ENCODE measurements around the gene IGFBP1.

IGFBP1 gene

DNA sequence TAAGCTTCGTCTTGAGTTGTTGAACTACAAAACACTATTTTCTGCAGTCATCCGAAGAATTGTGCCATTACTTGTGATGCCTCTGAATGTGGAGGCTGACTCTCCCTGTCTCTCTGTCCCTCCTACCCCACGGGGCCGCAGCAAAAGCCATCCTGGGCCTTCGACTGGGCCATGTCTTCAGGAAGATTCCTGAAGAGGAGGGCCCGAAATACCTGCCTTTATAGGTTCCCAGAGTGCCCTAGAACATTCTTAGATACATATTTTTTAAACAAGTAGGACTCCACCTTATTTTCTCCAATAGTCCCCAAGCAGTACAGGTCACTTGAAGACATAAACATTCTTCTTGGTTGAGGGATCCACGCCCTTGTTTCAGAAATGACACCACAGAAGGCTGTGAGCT lies 24.7 kb downstream of the IGFBP1 start:
- H3K27ac Mint-ChIP-seq: no peak overlapping the region
- ATAC-seq (no peak), DNase-seq (ENCODE audit: low spot score in 2 of 2) (no peak)
- no peak overlapping the region for H3K4me3 Mint-ChIP-seq
- no peaks in the 10 kb centered on the region for H3K9me3 Mint-ChIP-seq
- H3K4me1 Mint-ChIP-seq: peaks cover 7% of the 10 kb centered on the region
- H3K36me3 Mint-ChIP-seq: no peaks in the 10 kb centered on the region

DNA sequence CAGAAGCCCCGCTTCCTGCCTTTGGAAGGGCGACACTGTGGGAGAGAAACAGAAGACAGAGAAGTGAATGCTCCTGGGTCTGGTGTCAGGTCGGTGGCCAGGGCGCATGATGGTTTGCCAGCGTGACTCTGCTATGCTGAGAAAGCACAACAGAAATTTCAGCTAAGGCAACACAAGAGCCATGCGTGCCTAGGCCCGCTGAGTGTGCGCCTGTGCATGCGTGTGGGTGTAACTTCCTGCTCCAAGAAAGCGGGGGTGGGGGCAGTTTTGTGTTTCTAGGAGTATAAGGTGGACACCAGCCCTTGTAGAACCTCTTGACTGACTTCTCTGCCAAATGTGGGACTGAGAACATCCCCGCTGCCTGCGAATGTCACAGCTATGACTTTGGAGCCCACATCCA lies 26.6 kb downstream of the IGFBP1 start:
- peaks cover 7% of the 10 kb centered on the region for H3K4me1 Mint-ChIP-seq
- H3K27ac Mint-ChIP-seq: no peak overlapping the region
- no peaks in the 10 kb centered on the region for H3K9me3 Mint-ChIP-seq
- H3K4me3 Mint-ChIP-seq: no peak overlapping the region
- ATAC-seq: no peak
- no peak for DNase-seq (ENCODE audit: low spot score in 2 of 2)
- no peaks in the 10 kb centered on the region for H3K36me3 Mint-ChIP-seq

DNA sequence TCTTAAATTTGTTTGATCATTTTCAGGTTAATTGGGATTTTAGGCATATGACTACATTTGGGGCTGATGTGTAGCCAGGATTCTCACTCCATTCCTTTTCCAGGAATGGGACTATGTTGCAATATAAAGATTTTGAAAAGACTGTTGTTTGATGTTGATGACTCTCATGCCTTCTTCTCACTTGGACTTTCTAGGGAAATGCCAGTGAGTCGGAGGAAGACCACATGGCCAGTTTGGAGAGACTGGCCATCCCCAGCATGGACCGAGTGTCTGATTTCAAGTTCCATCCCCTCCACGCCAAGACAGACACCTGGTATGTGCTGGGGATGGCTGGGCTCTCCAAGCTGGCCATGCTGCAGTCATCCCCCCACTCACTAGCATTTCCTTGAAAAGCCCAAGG lies 27.3 kb downstream of the IGFBP1 start:
- H3K4me3 Mint-ChIP-seq: no peak overlapping the region
- H3K36me3 Mint-ChIP-seq: no peaks in the 10 kb centered on the region
- no peak for DNase-seq (ENCODE audit: low spot score in 2 of 2)
- no peaks in the 10 kb centered on the region for H3K9me3 Mint-ChIP-seq
- H3K27ac Mint-ChIP-seq: no peak overlapping the region
- H3K4me1 Mint-ChIP-seq: peaks cover 7% of the 10 kb centered on the region
- no peak for ATAC-seq

DNA sequence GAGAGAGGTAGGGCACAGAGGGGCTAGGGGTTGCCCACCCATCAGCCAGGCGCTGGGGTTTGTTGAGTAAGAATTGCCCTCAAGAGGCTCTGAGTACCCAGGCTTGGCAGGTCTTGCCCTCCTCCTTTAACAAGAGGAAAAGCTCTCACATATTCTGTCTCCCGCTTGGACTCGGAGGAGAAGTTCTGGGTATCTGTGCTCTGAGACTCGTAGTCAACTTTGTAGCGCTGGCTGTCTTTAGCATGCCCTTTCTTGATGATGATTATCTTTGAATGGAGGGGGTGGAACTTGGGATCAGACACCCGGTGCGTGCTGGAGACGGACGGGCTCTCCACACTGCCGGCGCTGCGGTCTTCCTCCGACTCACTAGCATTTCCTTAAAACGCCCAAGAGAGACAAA lies 28.8 kb downstream of the IGFBP1 start:
- H3K4me3 Mint-ChIP-seq: no peak overlapping the region
- no peak overlapping the region for H3K27ac Mint-ChIP-seq
- no peak for ATAC-seq
- H3K9me3 Mint-ChIP-seq: no peaks in the 10 kb centered on the region
- peaks cover 8% of the 10 kb centered on the region for H3K4me1 Mint-ChIP-seq
- H3K36me3 Mint-ChIP-seq: no peaks in the 10 kb centered on the region
- DNase-seq (ENCODE audit: low spot score in 2 of 2): no peak

DNA sequence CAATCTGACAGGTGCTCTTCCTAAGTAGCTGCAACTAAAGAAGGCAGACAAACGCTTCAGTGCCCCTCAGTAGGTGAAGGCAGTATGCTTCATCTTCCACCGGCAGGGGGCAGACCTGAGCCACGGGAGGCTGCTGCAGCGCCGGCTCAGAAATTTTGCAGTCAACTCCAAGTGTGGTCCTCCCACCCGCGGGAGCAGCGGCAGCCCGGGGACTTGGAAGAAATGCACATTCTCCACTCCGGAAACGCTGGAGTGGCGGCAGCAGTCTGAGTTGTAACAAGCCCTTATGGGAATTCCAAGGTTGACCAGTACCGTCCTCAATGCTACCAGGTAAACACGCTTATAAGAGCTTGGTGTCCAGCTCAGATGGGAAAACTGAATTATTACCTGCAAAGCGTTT lies 29.4 kb downstream of the IGFBP1 start:
- Mint-ChIP-seq H3K9me3 (no peaks in the 10 kb centered on the region), H3K4me1 (peaks cover 14% of the 10 kb centered on the region), H3K36me3 (no peaks in the 10 kb centered on the region), H3K4me3 (no peak overlapping the region), H3K27ac (no peak overlapping the region)
- DNase-seq (ENCODE audit: low spot score in 2 of 2) (peak; percentile 68 to 86), ATAC-seq (peak; percentile 33)

DNA sequence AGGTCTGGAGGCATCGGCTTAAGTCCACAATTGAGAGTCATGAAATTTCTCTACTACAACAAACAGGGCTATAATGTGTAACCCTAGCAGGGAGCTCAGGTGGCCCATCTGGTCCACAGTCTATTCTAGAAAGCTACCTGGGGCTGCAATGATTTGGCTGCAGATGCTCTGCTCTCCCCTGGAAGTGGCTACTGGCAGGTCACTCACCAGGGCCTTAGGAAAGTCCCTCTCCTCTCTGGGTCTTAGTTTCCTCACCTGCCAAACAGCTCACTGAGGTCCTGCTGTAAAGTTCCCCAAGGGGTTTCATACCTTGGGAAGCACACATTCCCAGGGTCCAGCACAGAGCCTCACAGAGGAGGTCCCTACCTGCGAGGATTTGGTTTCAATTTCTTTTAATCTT lies 30.3 kb downstream of the IGFBP1 start:
- H3K9me3 Mint-ChIP-seq: no peaks in the 10 kb centered on the region
- DNase-seq (ENCODE audit: low spot score in 2 of 2): no peak

DNA sequence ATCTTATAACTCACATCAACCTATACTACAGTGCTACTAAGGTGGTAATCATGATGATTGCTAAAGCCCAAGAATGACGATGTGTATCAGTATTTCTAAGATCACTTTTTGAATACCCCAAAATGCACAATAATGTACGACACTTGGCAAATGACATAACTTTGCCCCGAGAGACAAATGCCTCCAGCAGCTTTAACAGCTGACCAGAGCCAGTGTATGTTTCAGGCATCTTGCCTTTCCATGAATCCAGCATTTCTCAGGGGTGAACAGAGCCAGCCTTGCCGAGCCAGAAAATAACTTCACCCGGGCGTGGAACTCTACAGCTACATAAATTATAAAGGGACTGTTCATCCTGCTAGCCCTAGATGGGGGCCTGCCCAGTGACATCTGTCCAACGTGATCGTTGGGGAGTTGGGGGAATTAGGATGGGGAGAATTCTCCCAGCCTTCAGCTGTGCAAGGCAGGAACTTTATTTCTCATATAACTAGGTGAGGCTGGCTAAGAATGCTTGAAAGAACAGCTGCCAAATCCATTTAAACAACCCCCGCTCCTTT lies 31.0 kb downstream of the IGFBP1 start:
- Mint-ChIP-seq H3K36me3 (no peaks in the 10 kb centered on the region), H3K9me3 (no peaks in the 10 kb centered on the region), H3K27ac (no peak overlapping the region), H3K4me3 (no peak overlapping the region), H3K4me1 (peaks cover 23% of the 10 kb centered on the region)
- ATAC-seq: no peak
- DNase-seq (ENCODE audit: low spot score in 2 of 2): no peak

More for the DNA sequence above, 30.3 kb downstream of the IGFBP1 start:
- H3K4me1 Mint-ChIP-seq: peaks cover 23% of the 10 kb centered on the region
- ATAC-seq: no peak
- no peak overlapping the region for H3K4me3 Mint-ChIP-seq
- H3K36me3 Mint-ChIP-seq: no peaks in the 10 kb centered on the region
- H3K27ac Mint-ChIP-seq: no peak overlapping the region

DNA sequence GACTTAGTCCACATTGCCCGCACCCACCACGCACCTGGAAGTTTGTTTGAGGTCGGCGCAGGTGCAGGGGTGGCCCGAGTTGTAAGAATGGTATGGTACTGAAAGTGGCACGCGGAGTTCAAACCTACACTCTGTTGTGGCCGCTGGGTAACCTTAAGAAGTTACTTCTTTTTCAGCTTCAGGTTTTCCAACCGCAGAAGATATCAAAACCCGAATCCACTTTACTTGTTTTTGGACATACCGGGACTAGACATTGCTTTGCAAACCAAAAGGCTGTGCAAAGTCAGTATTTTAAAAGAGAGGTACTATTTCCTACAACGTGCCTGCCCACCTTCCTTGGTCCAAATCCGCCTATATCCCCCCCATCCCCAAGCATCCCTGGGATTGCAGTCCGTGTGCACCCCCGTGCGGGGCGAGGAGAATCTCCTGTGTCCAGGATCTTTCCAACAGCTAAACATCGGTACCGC lies 31.7 kb downstream of the IGFBP1 start:
- Mint-ChIP-seq H3K36me3 (no peaks in the 10 kb centered on the region), H3K4me1 (peaks cover 23% of the 10 kb centered on the region), H3K4me3 (peak overlapping the region; percentile 45), H3K9me3 (no peaks in the 10 kb centered on the region), H3K27ac (no peak overlapping the region)
- DNase-seq (ENCODE audit: low spot score in 2 of 2): no peak
- no peak for ATAC-seq

DNA sequence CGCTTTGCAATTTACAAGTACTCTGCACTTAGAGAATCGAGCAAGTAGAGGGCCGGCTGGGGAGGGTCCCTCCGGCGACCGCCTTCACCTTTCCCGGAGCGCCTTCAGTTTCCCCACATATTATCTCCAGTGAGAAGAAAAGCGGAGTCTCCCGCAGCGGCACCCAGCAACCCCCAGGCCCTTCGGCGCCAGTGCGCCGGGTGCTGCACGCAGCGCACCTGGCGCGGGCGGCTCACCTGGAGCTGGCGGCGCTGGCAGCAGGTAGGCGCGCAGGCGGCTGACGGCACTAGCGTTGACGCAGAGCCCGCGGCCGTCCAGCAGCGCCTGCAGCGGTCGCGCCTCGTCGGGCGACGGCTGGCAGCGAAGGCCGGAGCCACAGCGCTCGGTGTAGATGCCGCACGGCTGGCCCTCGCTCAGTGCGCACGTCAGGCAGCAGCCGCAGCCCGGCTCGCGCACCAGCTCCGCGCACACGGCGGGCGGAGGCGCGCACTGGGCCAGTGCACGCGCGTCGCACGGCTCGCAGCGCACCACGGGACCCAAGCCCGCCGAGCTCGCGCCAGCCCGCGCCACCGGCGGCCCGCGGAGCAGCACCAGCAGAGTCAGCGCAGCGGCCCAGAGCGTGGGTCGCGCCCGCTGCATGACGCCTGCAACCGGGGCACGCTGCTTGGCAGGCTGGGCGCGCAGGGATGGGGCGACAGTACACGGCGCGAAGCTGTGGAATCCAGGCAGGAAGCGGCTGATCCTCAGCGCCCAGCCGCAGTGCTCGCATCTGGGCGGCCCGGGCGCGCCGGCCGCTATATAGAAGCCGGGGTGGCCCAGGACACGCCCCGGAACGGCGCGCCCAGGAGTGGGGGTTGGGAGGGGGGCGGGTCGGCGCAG lies 32.5 kb downstream of the IGFBP1 start, which contains the start of gene IGFBP3:
TSS of gene IGFBP3 (minus strand) at position 771 of the 879 bp plus-strand sequence. CDS start at position 639, 132 bp downstream.
- peaks cover 20% of the 10 kb centered on the region for H3K4me1 Mint-ChIP-seq
- no peak for DNase-seq (ENCODE audit: low spot score in 2 of 2)
- H3K36me3 Mint-ChIP-seq: no peaks in the 10 kb centered on the region
- ATAC-seq: peak; percentile 31
- H3K27ac Mint-ChIP-seq: no peak within 1 kb of the TSS
- no peaks in the 10 kb centered on the region for H3K9me3 Mint-ChIP-seq
- peak within 1 kb of the TSS; percentile 47 for H3K4me3 Mint-ChIP-seq

DNA sequence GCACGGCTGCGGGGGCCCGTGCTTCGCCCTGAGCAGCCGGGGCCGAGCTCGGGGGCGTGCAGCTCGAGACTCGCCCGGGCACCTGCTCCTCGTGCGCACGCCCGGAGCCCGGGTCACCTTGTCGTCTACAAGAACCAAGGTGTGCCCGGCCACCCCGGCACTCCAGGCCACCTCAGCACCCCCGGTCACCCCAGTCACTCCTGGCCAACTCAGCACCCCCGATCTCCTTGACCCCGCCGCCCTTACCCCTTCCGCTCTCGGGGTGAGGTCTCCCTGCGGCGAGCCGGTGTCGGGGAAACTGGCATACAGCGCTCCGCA lies 33.1 kb downstream of the IGFBP1 start:
- no peaks in the 10 kb centered on the region for H3K9me3 Mint-ChIP-seq
- DNase-seq (ENCODE audit: low spot score in 2 of 2) (no peak), ATAC-seq (no peak)
- H3K4me3 Mint-ChIP-seq: peak overlapping the region; percentile 47
- peaks cover 16% of the 10 kb centered on the region for H3K4me1 Mint-ChIP-seq
- H3K36me3 Mint-ChIP-seq: no peaks in the 10 kb centered on the region
- H3K27ac Mint-ChIP-seq: no peak overlapping the region

DNA sequence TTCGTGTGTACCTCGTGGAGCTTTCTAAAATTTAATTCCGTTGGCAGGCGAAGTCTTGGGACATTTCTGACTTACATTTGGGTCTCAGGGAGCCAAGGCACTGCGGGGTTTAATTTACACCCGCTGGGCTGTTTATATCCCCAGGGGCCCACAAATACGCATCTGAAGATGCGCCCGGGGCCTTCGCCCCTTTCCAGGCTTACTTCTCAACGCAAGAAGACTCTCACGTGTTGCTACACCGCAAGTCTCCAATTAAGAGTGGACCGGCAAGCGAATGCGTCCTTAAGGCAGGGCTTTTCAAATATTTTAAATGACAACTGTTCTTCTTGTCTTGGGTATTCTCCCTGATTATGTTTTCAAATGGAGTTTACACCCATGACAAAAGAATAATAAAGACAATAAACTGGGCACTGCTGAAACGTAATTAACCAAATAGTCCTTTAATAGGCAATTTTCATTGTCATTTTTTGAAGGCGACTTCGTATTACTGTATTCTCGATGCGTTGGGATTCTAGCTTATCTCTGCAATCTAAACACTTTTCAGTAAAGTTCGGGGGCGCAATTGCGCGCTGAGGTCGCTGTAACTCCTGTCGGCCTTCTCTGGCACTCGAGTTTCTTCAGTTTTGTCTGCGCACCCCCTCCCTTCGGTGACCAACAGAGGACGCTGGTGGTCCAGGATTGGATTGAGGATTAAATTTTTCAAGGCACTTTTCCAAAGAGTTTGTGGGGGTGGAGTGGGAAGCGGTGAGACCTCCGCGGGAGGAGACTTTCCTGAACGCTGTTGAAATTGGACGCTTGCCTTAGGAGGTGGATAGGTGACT lies 33.6 kb downstream of the IGFBP1 start:
- DNase-seq (ENCODE audit: low spot score in 2 of 2) (no peak), ATAC-seq (no peak)
- peak overlapping the region; percentile 47 for H3K4me3 Mint-ChIP-seq
- no peaks in the 10 kb centered on the region for H3K9me3 Mint-ChIP-seq
- H3K27ac Mint-ChIP-seq: no peak overlapping the region
- peaks cover 16% of the 10 kb centered on the region for H3K4me1 Mint-ChIP-seq
- H3K36me3 Mint-ChIP-seq: no peaks in the 10 kb centered on the region

DNA sequence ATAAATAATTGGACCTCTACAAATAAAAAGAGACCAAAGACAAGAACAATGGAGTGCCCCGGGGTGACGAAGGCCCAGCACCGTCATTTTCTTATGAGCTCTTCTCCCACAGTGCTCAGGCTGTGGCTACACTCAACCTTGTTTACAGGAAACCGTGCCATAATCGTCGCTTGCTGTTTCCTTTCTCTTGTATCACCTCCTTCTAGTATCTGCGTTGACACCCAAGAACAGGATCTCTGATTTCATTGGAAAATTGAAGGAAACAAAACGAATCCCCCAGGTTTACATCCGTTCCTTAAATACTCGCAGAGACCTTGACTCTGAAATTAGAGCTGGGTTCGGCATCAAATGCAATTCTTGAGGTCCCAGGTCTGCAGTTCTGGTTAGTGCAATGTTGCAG lies 34.5 kb downstream of the IGFBP1 start:
- Mint-ChIP-seq H3K36me3 (no peaks in the 10 kb centered on the region), H3K4me3 (peak overlapping the region; percentile 47), H3K4me1 (peaks cover 16% of the 10 kb centered on the region), H3K27ac (no peak overlapping the region), H3K9me3 (no peaks in the 10 kb centered on the region)
- DNase-seq (ENCODE audit: low spot score in 2 of 2) (no peak), ATAC-seq (peak; percentile 60)

DNA sequence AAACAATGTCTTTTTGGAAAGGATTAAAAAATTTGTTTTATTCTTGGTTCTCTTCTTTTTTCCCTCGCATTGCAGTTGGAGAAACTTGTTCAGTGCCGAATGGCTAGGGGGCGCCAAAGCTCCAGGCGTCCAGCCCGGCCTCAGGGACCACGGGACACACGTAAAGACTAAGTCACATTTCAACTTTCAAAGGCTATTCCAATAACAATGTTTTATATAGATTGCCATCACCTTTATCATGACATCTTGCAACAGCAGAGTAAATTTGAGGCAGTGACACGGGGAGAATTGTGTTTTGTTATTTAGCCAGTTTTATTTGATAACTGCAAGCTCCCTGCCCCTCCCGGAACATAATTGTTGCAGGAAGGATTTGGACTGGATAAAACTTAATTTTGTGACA lies 35.0 kb downstream of the IGFBP1 start:
- Mint-ChIP-seq H3K9me3 (no peaks in the 10 kb centered on the region), H3K27ac (no peak overlapping the region), H3K4me1 (peaks cover 16% of the 10 kb centered on the region), H3K4me3 (peak overlapping the region; percentile 47), H3K36me3 (no peaks in the 10 kb centered on the region)
- ATAC-seq: peak; percentile 50
- peak in 1 of 2 donors; percentile 73 for DNase-seq (ENCODE audit: low spot score in 2 of 2)

DNA sequence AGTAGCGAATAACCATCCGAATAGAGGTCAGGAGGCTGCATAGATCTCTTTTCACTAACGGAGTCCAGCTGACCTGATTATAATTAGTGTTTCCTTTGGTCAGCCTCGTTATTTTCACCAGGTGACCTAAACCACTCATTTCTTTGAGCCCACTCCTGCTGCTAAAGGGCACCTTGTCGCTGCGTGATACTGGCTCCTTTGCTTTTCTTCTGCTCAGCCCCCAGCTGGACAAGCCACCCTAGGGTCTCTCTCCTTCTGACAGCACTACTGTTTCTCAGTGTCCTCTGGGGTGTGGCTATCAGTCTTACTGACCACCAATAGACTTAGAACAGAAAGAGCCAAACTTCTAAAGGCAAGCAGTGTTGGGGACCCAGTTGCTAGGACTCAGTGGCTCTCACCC lies 35.5 kb downstream of the IGFBP1 start:
- Mint-ChIP-seq H3K4me1 (peaks cover 16% of the 10 kb centered on the region), H3K36me3 (no peaks in the 10 kb centered on the region), H3K27ac (no peak overlapping the region), H3K9me3 (no peaks in the 10 kb centered on the region), H3K4me3 (no peak overlapping the region)
- ATAC-seq: no peak
- no peak for DNase-seq (ENCODE audit: low spot score in 2 of 2)

DNA sequence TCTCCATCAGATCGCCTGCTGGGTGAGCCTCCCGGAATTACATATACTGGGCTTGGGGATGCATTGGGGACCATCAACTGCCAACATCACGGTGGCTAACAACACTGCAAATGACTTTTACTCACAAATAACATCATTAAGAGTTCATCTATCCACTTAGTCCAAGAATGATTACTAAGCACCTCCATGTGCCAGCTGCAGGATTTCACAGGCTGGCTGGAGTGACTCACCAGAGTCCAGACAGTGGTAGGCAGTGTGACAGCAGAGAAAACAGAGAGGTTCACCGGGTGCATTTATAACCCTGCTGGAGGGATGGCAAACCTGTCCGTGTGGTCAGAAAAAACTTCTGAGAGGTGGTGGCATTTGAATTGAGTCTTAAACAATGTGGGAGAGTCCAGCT lies 36.0 kb downstream of the IGFBP1 start:
- H3K27ac Mint-ChIP-seq: no peak overlapping the region
- no peak for DNase-seq (ENCODE audit: low spot score in 2 of 2)
- no peaks in the 10 kb centered on the region for H3K9me3 Mint-ChIP-seq
- no peaks in the 10 kb centered on the region for H3K36me3 Mint-ChIP-seq
- H3K4me1 Mint-ChIP-seq: peaks cover 16% of the 10 kb centered on the region
- ATAC-seq: no peak
- H3K4me3 Mint-ChIP-seq: no peak overlapping the region
